ENCODE data around the gene GSE1.

DNA sequence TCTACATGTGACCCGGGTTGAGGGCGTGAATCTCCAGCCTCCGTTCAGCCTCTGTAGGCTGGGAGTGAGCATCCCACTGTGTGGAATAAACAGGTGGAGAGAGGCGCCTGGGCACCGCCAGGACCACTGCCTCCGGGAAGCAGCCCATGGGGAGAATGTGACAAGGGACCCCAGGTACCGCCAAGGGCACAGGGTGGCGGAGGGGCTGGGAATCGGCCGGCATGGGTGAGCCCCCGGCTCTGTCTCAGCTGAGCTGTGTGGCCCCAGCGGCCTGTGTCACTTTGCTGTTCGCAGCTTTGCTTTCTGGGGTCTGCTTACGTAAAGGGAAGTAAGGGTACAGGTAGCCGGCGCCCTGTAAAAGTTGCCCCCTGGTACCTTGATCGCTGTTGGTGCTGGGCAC is 11.5 kb downstream of the GSE1 start:
- TF ChIP-seq POLR2A (IDR thresholded peaks at IDR 0.05; ENCODE audit: low read length) (no peak), GATA1 (IDR thresholded peaks at IDR 0.05; ENCODE audit: low read depth, low read length) (no peak)
